ENCODE measurements around the gene MAPRE3.

MAPRE3 gene

GRCh38 chr2:27038631-27039339 is 68.3 kb downstream of the MAPRE3 start:
- no peak for DNase-seq (ENCODE audit: extremely low read depth in 1 of 2, low read depth in 1 of 2)

- DNase-seq (ENCODE audit: extremely low read depth in 1 of 2, low read depth in 1 of 2), result no peak
These were observed 69.0 kb downstream of the MAPRE3 start for GRCh38 chr2:27039426-27039825.

GRCh38 chr2:27039871-27040270 is 69.4 kb downstream of the MAPRE3 start:
- no peak for DNase-seq (ENCODE audit: extremely low read depth in 1 of 2, low read depth in 1 of 2)

- no peak for DNase-seq (ENCODE audit: extremely low read depth in 1 of 2, low read depth in 1 of 2)
These were observed 69.8 kb downstream of the MAPRE3 start for GRCh38 chr2:27040282-27040681.

- no peak for DNase-seq (ENCODE audit: extremely low read depth in 1 of 2, low read depth in 1 of 2)
These were observed 71.3 kb downstream of the MAPRE3 start for GRCh38 chr2:27041752-27042151.

GRCh38 chr2:27042159-27042661 is 71.8 kb downstream of the MAPRE3 start:
- no peak for DNase-seq (ENCODE audit: extremely low read depth in 1 of 2, low read depth in 1 of 2)

GRCh38 chr2:27042985-27043634 is 72.7 kb downstream of the MAPRE3 start:
- DNase-seq (ENCODE audit: extremely low read depth in 1 of 2, low read depth in 1 of 2), result no peak

GRCh38 chr2:27049422-27050280 is 79.2 kb downstream of the MAPRE3 start:
- DNase-seq (ENCODE audit: extremely low read depth in 1 of 2, low read depth in 1 of 2), result peak in 1 of 2 donors; percentile 38

DNA sequence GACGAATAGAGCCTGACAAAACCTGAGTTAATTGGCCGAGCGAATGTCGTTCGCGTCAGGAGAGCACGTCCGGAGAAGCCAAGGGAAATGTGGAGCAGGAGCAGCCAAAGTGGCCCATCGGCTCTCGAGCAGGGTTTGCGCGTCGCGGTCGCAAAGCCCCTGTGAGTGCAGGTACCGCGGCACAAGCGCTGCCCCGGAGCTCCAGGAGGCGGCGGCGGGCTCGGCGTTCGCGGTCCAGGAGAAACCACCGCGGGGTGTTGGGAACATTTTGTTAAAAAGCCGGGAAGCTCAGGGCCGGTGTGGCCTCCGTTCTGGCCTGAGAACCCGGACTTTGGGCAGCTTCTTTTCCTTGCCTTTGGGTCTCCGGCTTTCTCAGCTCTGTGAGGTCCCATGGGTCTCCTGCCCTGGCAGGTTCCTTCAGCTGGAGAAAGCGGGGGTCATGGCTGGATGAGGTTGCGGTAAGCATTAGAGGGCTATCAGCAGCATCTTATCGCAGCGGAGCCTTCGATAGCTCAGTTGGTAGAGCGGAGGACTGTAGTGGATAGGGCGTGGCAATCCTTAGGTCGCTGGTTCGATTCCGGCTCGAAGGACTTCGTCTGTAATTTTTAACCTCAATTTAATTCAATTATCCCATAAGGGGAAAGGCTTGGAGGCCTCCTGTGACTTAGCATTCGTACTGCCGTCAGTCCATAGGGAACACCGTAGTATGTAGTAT is 80.0 kb downstream of the MAPRE3 start:
- peak; percentile 74 to 75 for DNase-seq (ENCODE audit: extremely low read depth in 1 of 2, low read depth in 1 of 2)

GRCh38 chr2:27050996-27051901 is 80.8 kb downstream of the MAPRE3 start, which contains the start of gene AGBL5:
Gene AGBL5, plus strand, starts transcription at chr2:27051668. Its CDS starts 1,291 bp downstream, at chr2:27052959.
- peak; percentile 90 to 96 for DNase-seq (ENCODE audit: extremely low read depth in 1 of 2, low read depth in 1 of 2)

DNA sequence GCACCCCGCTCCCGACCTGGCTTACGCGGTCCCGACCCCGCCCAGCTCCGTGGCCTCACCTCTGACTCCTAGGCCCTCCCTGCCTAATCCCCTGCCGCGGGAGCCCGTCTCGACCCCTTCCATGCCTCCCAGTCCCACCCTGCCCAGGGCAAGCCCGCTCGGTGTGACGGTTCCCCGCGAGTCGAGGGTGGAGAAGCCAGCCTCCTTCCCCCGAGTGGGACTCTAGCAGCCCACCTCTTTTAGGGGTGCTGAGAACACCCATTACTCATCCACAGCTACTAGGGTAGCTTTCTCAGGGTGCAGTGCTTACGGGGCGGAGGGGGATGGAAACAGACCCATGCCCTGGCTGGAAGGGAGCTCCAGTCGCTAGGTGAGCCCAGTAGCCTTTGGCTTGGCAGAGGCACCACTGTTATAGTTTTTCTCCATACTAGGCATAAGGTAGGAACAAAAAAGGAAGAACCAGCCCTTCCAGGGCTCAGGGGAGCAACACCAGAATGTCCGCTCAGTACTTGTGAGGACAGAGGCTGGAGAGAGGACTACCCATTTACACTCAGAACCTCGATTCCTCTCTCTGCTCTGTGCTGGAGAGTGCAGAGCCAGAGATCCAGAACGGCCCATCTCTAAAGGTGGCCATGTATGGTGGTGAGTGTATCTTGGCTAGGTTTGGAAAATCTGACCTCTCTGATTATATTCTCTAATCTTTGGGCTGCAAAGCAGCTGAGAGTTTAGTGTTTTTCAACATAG is 81.6 kb downstream of the MAPRE3 start:
- DNase-seq (ENCODE audit: extremely low read depth in 1 of 2, low read depth in 1 of 2), result no peak

DNA sequence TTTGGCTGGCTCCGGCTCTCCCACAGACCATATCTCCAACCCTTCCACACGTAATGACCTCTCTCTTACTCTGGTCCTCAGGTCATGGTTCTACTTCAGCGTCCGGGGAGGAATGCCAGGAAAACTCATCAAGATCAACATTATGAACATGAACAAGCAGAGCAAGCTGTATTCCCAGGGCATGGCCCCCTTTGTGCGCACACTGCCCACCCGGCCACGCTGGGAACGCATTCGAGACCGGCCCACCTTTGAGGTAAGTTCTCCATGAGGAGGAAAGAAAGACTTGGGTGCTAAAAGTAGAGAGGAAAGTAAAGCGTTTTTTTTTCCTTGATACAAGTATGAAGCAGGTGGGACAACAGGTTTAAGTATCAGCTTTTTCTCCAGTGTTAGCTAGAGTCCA is 82.9 kb downstream of the MAPRE3 start:
- no peak for DNase-seq (ENCODE audit: extremely low read depth in 1 of 2, low read depth in 1 of 2)

GRCh38 chr2:27053776-27054175 is 83.3 kb downstream of the MAPRE3 start:
- no peak for DNase-seq (ENCODE audit: extremely low read depth in 1 of 2, low read depth in 1 of 2)

DNA sequence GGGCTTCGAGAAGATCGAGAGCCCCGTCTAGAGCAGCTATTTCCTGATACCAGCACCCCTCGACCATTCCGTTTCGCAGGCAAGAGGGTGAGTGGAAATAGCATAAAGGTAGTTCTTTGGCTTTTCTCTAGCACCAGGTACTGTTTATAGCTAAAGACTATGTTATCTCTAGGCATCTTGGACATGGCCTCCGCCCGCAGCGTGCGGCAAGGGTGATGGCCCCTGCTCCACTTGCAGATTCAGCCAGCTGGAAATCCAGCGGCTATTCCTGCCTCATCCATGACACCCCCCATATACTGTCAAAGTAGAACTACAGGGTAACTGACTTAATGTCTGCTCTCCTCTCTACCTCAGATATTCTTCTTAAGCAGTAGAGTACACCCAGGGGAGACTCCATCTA is 84.3 kb downstream of the MAPRE3 start:
- no peak for DNase-seq (ENCODE audit: extremely low read depth in 1 of 2, low read depth in 1 of 2)

GRCh38 chr2:27057184-27057583 is 86.7 kb downstream of the MAPRE3 start:
- no peak for DNase-seq (ENCODE audit: extremely low read depth in 1 of 2, low read depth in 1 of 2)

DNA sequence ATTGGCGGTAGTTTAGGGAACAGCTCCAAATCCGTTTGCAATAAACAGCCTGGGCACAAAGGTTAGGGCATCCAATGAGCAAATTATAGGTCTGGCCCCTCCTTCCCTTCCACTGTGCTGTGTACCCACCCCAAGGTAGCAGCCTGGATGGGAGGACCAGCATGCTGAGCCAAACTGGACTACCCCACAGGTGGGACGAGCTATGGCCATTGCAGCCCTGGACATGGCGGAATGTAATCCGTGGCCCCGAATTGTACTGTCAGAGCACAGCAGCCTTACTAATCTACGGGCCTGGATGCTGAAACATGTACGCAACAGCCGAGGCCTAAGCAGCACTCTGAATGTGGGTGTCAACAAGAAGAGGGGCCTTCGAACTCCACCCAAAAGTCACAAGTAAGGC is 87.8 kb downstream of the MAPRE3 start:
- DNase-seq (ENCODE audit: extremely low read depth in 1 of 2, low read depth in 1 of 2), result no peak

GRCh38 chr2:27059141-27059820 is 88.8 kb downstream of the MAPRE3 start:
- no peak for DNase-seq (ENCODE audit: extremely low read depth in 1 of 2, low read depth in 1 of 2)

GRCh38 chr2:27060323-27060722 is 89.9 kb downstream of the MAPRE3 start:
- DNase-seq (ENCODE audit: extremely low read depth in 1 of 2, low read depth in 1 of 2), result no peak

Measured in activated CD8-positive, alpha-beta memory T cell treated with anti-CD3 and anti-CD28 coated beads for 1 hour (primary cell).